Muscle layer of duodenum (tissue), 2 donors: ENCODE measurements around the gene MDC1.
"Not testable (repeated sequence)": the region's sequence is repeated elsewhere in the genome, so short reads cannot be mapped to it uniquely, and the experiment has no call there.

Experiments
- H3K27ac ChIP-seq: one replicate; pipeline ENCODE4 v1.7.0; 2013; ENCODE audit warnings: mild to moderate bottlenecking, low read length
- H3K27me3 ChIP-seq: one replicate; pipeline ENCODE4 v1.7.0; 2013; ENCODE audit warnings: low read depth, mild to moderate bottlenecking, control low read depth, low read length
- H3K36me3 ChIP-seq, 2 donors: one replicate each; pipeline ENCODE4 v1.7.0; 2013; ENCODE audit warnings: low read length in 2 of 2, control low read depth in 1 of 2, mild to moderate bottlenecking in 1 of 2; ENCODE audit not compliant: insufficient read depth in 2 of 2, control insufficient read depth in 1 of 2
- H3K4me1 ChIP-seq, 2 donors: one replicate each; pipeline ENCODE4 v1.7.0; 2013; ENCODE audit warnings: low read length in 2 of 2, mild to moderate bottlenecking in 2 of 2, control low read depth in 1 of 2, moderate library complexity in 1 of 2; ENCODE audit not compliant: insufficient read depth in 2 of 2, control insufficient read depth in 1 of 2
- H3K4me3 ChIP-seq, 2 donors: one replicate each; pipeline ENCODE4 v1.7.0; 2013; ENCODE audit warnings: low read length in 2 of 2, low read depth in 1 of 2, mild to moderate bottlenecking in 1 of 2
- H3K9me3 ChIP-seq, 2 donors: one replicate each; pipeline ENCODE4 v1.7.0; 2013; ENCODE audit warnings: low read length in 2 of 2, control low read depth in 1 of 2, mild to moderate bottlenecking in 1 of 2; ENCODE audit not compliant: control insufficient read depth in 1 of 2
- donor health status: healthy.

MDC1 gene

DNA sequence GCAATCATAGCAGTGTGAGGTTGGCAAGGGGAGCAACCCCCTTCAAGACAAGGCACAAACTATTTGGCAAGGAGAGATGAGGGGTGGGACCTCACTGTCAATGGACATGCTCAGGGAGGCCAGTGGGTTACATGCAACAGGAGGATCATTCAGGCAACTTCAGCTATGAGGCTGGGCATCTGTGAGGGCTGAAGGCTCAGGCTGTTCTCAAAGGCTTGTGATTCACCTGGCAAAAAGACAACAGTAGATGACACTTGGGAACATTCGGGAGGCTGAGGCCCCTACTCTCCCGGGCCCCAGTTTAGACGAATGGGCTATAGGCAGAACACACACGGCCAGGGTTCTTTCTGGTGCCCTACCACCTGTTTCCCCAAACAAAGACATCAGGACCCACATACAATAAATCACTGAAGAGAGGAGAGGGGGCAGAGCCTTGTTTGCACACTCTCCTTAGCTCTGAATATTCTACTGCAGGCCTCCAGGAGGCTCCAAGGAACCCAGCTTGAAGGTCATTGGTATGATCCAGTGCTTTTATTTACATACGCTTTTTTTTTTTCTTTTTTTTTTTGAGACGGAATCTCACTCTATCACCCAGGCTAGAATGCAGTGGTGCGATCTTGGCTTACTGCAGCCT lies 11.0 kb upstream of the MDC1 start:
- no peaks in the 10 kb centered on the region for H3K27me3 ChIP-seq
- peaks cover 62 to 75% of the 10 kb centered on the region in 2 donors for H3K36me3 ChIP-seq
- peaks cover 0 to 33% of the 10 kb centered on the region in 2 donors for H3K4me1 ChIP-seq
- no peak overlapping the region for H3K4me3 ChIP-seq
- no peaks in the 10 kb centered on the region for H3K9me3 ChIP-seq
- no peak overlapping the region for H3K27ac ChIP-seq

DNA sequence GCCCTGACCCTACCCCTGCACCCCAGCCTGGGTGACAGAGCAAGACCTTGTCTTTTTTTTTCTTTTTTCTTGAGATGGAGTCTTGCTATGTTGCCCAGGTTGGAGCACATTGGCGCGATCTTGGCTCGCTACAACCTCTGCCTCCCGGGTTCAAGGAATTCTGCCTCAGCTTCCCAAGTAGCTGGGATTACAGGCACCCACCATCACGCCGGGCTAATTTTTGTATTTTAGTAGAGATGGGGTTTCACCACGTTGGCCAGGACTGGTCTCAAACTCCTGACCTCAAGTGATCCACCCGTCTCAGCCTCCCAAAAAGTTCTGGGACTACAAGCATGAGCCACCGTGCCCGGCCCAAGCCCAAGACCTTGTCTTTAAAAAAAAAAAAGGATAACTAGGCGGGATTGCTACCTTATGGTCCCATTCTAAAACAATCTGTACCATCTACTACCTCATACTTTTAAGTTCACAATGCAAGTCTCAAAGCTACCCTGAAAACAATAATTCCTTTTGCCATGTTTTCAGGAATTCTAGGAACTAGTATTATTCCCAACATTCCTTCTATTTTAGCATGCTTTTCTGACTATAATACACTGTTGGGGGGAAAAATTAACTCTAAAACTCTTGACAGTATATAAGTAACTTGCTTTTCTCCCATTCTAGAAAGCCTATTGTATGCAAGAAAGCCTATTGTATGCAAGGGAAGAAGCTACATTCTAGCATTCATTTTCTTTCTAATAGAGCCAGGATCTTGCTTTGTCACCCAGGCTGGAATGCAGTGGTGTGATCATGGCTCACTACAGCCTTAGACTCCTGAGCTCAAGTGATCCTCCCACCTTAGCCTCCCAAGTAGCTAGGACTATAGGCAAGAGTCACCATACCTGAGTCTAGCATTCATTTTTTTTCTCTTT lies 9.7 kb upstream of the MDC1 start:
- H3K36me3 ChIP-seq, result peaks cover 60 to 71% of the 10 kb centered on the region in 2 donors
- no peaks in the 10 kb centered on the region for H3K9me3 ChIP-seq
- no peak overlapping the region for H3K27ac ChIP-seq
- H3K4me1 ChIP-seq, result peaks cover 0 to 45% of the 10 kb centered on the region in 2 donors
- no peak overlapping the region for H3K4me3 ChIP-seq
- H3K27me3 ChIP-seq, result no peaks in the 10 kb centered on the region

DNA sequence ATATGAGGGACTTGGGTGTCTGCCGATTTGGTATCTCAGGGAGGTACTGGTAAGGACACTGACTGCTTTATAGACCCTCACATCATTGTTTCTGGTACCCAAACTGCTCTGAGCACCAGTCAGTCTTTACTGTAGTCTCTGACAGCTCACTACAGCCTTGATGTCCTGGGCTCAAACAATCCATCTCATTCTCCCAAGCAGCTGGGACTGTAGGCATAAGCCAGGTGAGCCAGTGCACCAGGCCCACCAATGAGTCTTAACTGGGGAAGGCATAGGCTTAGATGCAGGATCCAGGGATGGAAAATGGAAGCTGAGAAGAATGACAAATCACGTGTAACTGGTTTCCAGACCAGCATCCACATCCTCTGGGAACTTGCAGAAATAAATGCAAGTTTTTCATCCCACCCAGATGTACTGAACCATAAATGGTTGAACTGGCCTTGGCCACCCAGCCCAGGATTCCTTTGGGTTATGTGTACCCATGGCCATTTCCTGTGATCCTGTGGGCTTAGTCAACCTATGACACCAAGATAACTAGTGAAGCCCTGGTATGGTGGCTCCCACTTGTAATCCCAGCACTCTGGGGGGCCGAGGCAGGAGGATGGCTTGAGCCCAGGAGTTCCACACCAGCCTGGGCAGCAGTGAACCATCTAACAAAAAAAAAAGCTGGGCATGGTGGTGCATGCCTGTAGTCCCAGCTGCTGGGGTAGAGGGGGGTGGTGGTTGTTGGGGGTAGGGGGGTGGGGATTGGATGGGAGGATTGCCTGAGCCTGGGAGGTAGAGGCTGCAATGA lies 8.8 kb upstream of the MDC1 start:
- no peak overlapping the region for H3K27ac ChIP-seq
- no peak overlapping the region for H3K4me3 ChIP-seq
- no peaks in the 10 kb centered on the region for H3K9me3 ChIP-seq
- peaks cover 0 to 47% of the 10 kb centered on the region in 2 donors for H3K4me1 ChIP-seq
- H3K36me3 ChIP-seq, result peaks cover 60 to 66% of the 10 kb centered on the region in 2 donors
- no peaks in the 10 kb centered on the region for H3K27me3 ChIP-seq

DNA sequence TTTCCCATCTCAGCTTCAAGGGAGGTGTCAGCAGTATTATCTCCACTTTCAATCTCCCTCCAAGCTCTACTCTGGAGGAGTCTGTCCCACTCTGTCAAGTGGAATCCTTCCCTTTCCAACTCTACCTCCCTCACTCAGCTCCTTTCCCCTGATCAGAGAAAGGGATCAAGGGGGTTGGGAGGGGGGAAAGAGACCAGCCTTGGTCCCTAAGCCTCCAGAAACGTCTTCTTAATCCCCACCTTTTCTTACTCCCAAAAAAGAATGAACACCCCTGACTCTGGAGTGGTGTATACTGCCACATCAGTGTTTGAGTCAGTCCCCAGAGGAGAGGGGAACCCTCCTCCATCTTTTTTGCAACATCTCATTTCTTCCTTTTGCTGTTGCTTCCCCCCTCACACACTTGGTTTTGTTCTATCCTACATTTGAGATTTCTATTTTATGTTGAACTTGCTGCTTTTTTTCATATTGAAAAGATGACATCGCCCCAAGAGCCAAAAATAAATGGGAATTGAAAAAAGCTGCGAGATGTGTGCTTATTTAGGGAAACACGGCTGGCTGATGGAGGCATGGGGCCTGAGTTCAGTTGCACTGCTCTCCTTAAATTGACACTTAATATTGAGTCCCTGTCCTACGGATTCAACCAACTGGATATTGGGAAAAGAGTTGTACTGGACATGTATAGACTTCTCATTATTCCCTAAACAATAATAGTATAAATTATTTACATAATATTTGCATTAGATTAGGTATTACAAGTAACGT lies 8.0 kb upstream of the MDC1 start:
- H3K27me3 ChIP-seq, result no peaks in the 10 kb centered on the region
- H3K27ac ChIP-seq, result no peak overlapping the region
- no peaks in the 10 kb centered on the region for H3K9me3 ChIP-seq
- no peak overlapping the region for H3K4me3 ChIP-seq
- H3K36me3 ChIP-seq, result peaks cover 53 to 58% of the 10 kb centered on the region in 2 donors
- H3K4me1 ChIP-seq, result peaks cover 0 to 41% of the 10 kb centered on the region in 2 donors

DNA sequence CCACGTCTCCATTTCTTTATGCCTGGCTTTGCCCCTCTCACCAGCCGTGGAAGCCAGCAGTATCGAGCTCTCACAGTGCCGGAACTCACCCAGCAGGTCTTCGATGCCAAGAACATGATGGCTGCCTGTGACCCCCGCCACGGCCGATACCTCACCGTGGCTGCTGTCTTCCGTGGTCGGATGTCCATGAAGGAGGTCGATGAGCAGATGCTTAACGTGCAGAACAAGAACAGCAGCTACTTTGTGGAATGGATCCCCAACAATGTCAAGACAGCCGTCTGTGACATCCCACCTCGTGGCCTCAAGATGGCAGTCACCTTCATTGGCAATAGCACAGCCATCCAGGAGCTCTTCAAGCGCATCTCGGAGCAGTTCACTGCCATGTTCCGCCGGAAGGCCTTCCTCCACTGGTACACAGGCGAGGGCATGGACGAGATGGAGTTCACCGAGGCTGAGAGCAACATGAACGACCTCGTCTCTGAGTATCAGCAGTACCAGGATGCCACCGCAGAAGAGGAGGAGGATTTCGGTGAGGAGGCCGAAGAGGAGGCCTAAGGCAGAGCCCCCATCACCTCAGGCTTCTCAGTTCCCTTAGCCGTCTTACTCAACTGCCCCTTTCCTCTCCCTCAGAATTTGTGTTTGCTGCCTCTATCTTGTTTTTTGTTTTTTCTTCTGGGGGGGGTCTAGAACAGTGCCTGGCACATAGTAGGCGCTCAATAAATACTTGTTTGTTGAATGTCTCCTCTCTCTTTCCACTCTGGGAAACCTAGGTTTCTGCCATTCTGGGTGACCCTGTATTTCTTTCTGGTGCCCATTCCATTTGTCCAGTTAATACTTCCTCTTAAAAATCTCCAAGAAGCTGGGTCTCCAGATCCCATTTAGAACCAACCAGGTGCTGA lies 7.0 kb upstream of the MDC1 start:
- not testable (repeated sequence) for H3K9me3 ChIP-seq, H3K27me3 ChIP-seq, H3K27ac ChIP-seq, H3K4me3 ChIP-seq
- H3K4me1 ChIP-seq, result peaks cover 6 to 49% of the 10 kb centered on the region in 2 donors
- peaks cover 45 to 52% of the 10 kb centered on the region in 2 donors for H3K36me3 ChIP-seq

DNA sequence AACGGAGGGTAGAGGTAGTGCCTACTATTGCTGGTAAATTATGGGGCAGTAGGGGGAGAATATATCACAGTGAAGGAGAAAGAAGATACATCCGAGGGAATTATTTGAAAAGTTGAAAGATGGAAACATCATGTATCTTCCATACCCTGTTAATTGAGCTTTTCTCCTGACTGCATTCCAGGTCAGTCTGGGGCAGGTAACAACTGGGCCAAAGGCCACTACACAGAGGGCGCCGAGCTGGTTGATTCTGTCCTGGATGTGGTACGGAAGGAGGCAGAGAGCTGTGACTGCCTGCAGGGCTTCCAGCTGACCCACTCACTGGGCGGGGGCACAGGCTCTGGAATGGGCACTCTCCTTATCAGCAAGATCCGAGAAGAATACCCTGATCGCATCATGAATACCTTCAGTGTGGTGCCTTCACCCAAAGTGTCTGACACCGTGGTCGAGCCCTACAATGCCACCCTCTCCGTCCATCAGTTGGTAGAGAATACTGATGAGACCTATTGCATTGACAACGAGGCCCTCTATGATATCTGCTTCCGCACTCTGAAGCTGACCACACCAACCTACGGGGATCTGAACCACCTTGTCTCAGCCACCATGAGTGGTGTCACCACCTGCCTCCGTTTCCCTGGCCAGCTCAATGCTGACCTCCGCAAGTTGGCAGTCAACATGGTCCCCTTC lies 6.2 kb upstream of the MDC1 start:
- H3K27ac ChIP-seq, result peak overlapping the region; percentile 40

DNA sequence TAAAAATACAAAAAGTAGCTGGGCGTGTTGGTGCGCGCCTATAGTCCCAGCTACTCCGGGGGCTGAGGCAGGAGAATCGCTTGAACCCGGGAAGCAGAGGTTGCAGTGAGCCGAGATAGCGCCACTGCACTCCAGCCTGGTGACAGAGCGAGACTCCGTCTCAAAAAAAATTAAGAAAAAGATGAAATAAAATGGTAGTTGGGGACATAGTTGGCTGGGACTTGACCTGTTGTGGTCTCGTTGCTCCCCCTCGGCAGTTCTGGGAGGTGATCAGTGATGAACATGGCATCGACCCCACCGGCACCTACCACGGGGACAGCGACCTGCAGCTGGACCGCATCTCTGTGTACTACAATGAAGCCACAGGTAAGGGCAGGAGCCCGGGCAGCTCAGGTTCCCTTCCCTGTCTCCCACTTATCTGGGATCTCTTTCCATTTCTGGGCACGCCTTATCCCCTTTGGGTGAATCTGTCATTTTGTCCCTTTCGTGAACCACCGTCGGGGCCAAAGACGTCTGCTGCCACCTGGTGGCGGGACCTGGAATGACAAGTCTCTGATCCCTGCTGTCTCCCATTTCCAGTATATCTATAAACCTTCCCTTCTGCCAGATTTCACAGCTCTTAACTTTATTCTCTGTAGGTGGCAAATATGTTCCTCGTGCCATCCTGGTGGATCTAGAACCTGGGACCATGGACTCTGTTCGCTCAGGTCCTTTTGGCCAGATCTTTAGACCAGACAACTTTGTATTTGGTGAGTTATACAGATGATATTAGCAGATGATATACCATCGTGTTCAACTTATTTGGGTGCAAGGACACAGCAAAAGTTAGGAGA lies 5.4 kb upstream of the MDC1 start:
- H3K36me3 ChIP-seq, result peaks cover 35 to 44% of the 10 kb centered on the region in 2 donors
- no peaks in the 10 kb centered on the region for H3K27me3 ChIP-seq
- peaks cover 7 to 53% of the 10 kb centered on the region in 2 donors for H3K4me1 ChIP-seq
- H3K9me3 ChIP-seq, result no peaks in the 10 kb centered on the region
- peak overlapping the region; percentile 40 for H3K27ac ChIP-seq
- H3K4me3 ChIP-seq, result peak overlapping the region; percentile 63 to 92

More for the DNA sequence above, 6.2 kb upstream of the MDC1 start:
- H3K4me3 ChIP-seq, H3K27me3 ChIP-seq, H3K9me3 ChIP-seq: not testable (repeated sequence)
- H3K4me1 ChIP-seq, result peaks cover 7 to 53% of the 10 kb centered on the region in 2 donors
- H3K36me3 ChIP-seq, result peaks cover 43 to 52% of the 10 kb centered on the region in 2 donors

DNA sequence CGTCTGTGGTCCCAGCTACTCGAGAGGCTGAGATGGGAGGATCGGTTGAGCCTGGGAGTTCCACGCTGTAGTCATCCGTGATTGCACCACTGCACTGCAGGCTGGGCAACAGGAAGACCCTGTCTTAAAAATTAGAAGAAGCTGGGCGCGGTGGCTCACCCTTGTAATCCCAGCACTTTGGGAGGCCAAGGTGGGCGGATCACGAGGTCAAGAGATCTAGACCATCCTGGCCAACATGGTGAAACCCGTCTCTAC lies 4.9 kb upstream of the MDC1 start:
- H3K4me1 ChIP-seq, result peaks cover 7 to 53% of the 10 kb centered on the region in 2 donors
- H3K4me3 ChIP-seq, result peak overlapping the region; percentile 63 to 92

DNA sequence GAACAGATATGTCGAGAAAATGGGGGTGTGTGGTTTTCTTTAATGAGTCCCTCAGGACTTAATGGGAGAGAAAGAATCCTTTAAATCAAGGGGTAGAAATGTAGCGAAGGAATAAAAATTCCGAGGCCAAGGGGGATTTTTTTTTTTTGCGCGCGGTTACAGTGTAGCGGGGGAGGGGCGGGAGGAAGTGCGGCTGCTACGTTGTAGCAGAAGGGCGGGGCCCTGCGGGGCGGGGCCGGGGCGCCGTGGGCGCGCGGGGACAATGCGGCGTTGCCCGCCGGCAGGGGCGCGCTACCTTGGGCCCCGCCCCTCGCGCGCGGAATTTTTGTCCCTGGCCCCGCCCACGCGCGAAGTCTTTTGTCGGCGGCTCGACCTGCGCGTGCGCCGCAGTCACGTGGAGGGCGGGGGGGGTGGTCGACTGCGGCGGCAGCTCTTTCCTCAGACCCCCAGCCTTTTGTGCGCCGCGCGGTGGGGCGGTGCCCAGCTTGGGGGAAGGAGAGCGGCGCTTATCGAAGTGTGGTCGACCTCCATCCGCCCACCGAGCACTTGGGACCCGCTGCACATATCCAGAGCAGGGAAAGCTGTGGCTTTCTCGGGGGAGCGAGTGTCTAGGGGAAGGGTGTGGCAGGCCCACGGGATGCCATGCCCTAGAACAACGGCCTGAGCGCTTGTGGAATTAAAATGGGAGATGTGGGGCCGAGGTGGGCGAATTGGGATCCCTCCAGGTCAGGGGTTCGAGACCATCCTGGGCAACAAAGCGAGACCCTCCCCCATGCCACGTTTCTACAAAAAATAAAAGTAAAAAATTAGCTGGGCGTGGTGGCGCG lies 4.3 kb upstream of the MDC1 start:
- H3K4me3 ChIP-seq, result peak overlapping the region; percentile 92 to 95
- H3K36me3 ChIP-seq, result peaks cover 28 to 34% of the 10 kb centered on the region in 2 donors
- no peaks in the 10 kb centered on the region for H3K27me3 ChIP-seq
- H3K9me3 ChIP-seq, result no peaks in the 10 kb centered on the region
- peaks cover 10 to 57% of the 10 kb centered on the region in 2 donors for H3K4me1 ChIP-seq
- H3K27ac ChIP-seq, result peak overlapping the region; percentile 98

More for the DNA sequence above, 4.9 kb upstream of the MDC1 start:
- H3K9me3 ChIP-seq, H3K27me3 ChIP-seq: not testable (repeated sequence)
- peak overlapping the region; percentile 77 for H3K27ac ChIP-seq
- H3K36me3 ChIP-seq, result peaks cover 30 to 39% of the 10 kb centered on the region in 2 donors
